Hematopoietic multipotent progenitor cell (in vitro differentiated cells): Measurements from ENCODE around the gene ADGRE3. TPM values are rescaled to one million over a fixed set of nuclear protein-coding genes. Genes with fewer than 3 reads are reported as not detected.

Experiments used
- small RNA-seq: library from RNA; depleted of rRNA; stranded (forward); fragments of <200 nt; gene quantifications from one replicate; pipeline ENCODE3, GENCODE V24; 2012
- total RNA-seq: library from RNA; depleted of rRNA; stranded (reverse); fragments of >200 nt; gene quantifications from one replicate; pipeline ENCODE4 v1.2.3, GENCODE V29; 2012

Gene ADGRE3
- total RNA-seq, 1 donor = under 0.01 TPM

Small RNAs within 50 kb of the gene (small RNA-seq; reads per million reads assigned to genes)
- gene AC022149.2 (not detected), gene RN7SL842P (not detected)

Other genes with a start within 250 kb of the ADGRE3 start
- gene PKN1, start 241.5 kb downstream of the ADGRE3 start, total RNA-seq = 177 TPM
- gene PTGER1, start 199.5 kb downstream of the ADGRE3 start, total RNA-seq = 0.27 TPM
- gene GIPC1, start 178.7 kb downstream of the ADGRE3 start, total RNA-seq = 35.0 TPM
- 64.1 TPM for gene DNAJB1, start 156.4 kb downstream of the ADGRE3 start, total RNA-seq
- 99.9 TPM for gene TECR, start 145.2 kb downstream of the ADGRE3 start, total RNA-seq
- 373 TPM for gene NDUFB7, start 102.8 kb downstream of the ADGRE3 start, total RNA-seq
- gene CLEC17A, start 91.8 kb downstream of the ADGRE3 start, total RNA-seq = 0.81 TPM
- gene ZNF333, start 15.2 kb upstream of the ADGRE3 start, total RNA-seq = 27.5 TPM
- 46.0 TPM for gene ADGRE2, start 103.7 kb upstream of the ADGRE3 start, total RNA-seq
- gene OR7A5, start 160.3 kb upstream of the ADGRE3 start, total RNA-seq = under 0.01 TPM
- under 0.01 TPM for gene OR7C1, start 160.3 kb upstream of the ADGRE3 start, total RNA-seq
- under 0.01 TPM for gene OR7A10, start 174.1 kb upstream of the ADGRE3 start, total RNA-seq
- under 0.01 TPM for gene OR7A17, start 211.3 kb upstream of the ADGRE3 start, total RNA-seq